ENCODE results near the gene TTC16. TPM values are rescaled to one million over a fixed set of nuclear protein-coding genes. Genes with fewer than 3 reads are reported as not detected.

Gene TTC16
- total RNA-seq, 3 donors from 2014 or later = 0.31 TPM; not detected in 2

- no peak for TF ChIP-seq CTCF (IDR thresholded peaks at IDR 0.05)
- intact Hi-C loops (cut with DNase I, micrococcal nuclease) = no loop called here
- Histone ChIP-seq H3K4me3 (no peak overlapping the region), H3K4me1 (ENCODE audit: low read depth) (no peaks in the 10 kb centered on the region), H3K36me3 (ENCODE audit: low read depth) (no peaks in the 10 kb centered on the region), H3K9me3 (no peaks in the 10 kb centered on the region)
- no peak for DNase-seq
- ATAC-seq = no peak
Measured at GRCh38 chr9:127683723-127684122, 32.2 kb upstream of the TTC16 start.

- intact Hi-C loops (cut with DNase I, micrococcal nuclease) = no loop called here
- no peaks in the 10 kb centered on the region for H3K36me3 ChIP-seq (ENCODE audit: low read depth)
- no peak overlapping the region for H3K4me3 ChIP-seq
Measured at GRCh38 chr9:127684576-127684975, 31.3 kb upstream of the TTC16 start.

GRCh38 chr9:127686461-127687393 is 29.2 kb upstream of the TTC16 start:
- H3K4me1 ChIP-seq (ENCODE audit: low read depth) = no peaks in the 10 kb centered on the region
- no peak overlapping the region for H3K4me3 ChIP-seq
- no peaks in the 10 kb centered on the region for H3K36me3 ChIP-seq (ENCODE audit: low read depth)
- ATAC-seq (no peak), DNase-seq (no peak)
- TF ChIP-seq CTCF (IDR thresholded peaks at IDR 0.05) = no peak
- H3K9me3 ChIP-seq = no peaks in the 10 kb centered on the region
- intact Hi-C loops (cut with DNase I, micrococcal nuclease) = no loop called here

More at GRCh38 chr9:127684576-127684975, 31.3 kb upstream of the TTC16 start:
- ATAC-seq (no peak), DNase-seq (no peak)
- TF ChIP-seq CTCF (IDR thresholded peaks at IDR 0.05) = no peak
- Histone ChIP-seq H3K9me3 (no peaks in the 10 kb centered on the region), H3K4me1 (ENCODE audit: low read depth) (no peaks in the 10 kb centered on the region)

- no peak for TF ChIP-seq CTCF (IDR thresholded peaks at IDR 0.05)
- no peaks in the 10 kb centered on the region for H3K9me3 ChIP-seq
- H3K36me3 ChIP-seq (ENCODE audit: low read depth) = no peaks in the 10 kb centered on the region
- DNase-seq = no peak
- H3K4me1 ChIP-seq (ENCODE audit: low read depth) = no peaks in the 10 kb centered on the region
- H3K4me3 ChIP-seq = no peak overlapping the region
- intact Hi-C loops (cut with DNase I, micrococcal nuclease) = no loop called here
- no peak for ATAC-seq
Measured at GRCh38 chr9:127689329-127690000, 26.4 kb upstream of the TTC16 start.

- intact Hi-C loops (cut with DNase I, micrococcal nuclease) = no loop called here
- no peak for TF ChIP-seq CTCF (IDR thresholded peaks at IDR 0.05)
- no peak for ATAC-seq
- no peak overlapping the region for H3K4me3 ChIP-seq
- no peaks in the 10 kb centered on the region for H3K4me1 ChIP-seq (ENCODE audit: low read depth)
- no peaks in the 10 kb centered on the region for H3K9me3 ChIP-seq
- H3K36me3 ChIP-seq (ENCODE audit: low read depth) = no peaks in the 10 kb centered on the region
- DNase-seq = no peak
Measured at GRCh38 chr9:127690735-127691134, 25.1 kb upstream of the TTC16 start.

All from mucosa of descending colon (tissue), 3 donors.